GM21367 (cell line): Measurements from ENCODE around the gene SLC1A2.
A peak's percentile ranks its signal among the peaks of the same experiment; 100 is the strongest.

Source experiments
- ATAC-seq: cut with Tn5 transposase; IDR thresholded peaks from one replicate; pipeline ENCODE4 v1.9.1; 2021; ENCODE audit not compliant: unreplicated experiment

Gene SLC1A2

DNA sequence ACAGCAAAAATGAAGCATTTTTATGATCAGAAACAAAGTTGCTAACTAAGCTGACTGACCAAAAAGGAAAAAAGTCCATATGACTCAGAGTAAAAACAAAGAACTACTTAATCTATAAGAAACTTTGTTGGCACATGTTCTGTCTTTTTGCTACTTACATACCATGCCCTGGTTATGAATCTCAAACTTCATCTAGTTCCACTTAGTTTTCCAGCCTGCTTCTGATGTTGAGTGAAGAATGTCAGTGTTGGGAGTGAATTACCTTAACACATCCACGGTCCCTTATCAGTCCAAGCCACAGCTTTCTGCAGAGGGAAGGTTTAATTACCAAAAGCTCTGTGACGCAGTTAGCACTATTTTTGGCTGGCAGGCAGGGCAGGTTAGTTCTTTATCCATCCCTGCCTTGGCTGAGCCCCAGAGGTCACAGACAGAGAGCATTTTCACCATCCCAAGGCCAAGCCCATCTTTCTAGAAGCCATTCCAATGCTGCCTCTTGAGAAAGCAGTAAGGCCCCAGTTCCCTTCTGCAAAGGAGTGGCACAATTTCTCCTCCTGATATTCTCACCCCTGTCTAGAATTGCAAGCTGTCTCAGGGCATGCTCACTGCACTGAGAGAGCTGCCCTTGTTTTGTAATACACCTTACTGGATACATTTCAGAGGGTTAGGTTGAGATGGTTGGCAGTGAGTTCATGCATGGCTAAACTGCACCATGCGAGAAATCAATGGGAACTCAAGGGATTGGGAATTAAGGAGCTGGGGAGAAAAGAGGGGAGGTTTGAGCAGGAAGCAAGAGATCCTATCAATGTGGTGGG is 67.1 kb downstream of the SLC1A2 start:
- no peak for ATAC-seq

DNA sequence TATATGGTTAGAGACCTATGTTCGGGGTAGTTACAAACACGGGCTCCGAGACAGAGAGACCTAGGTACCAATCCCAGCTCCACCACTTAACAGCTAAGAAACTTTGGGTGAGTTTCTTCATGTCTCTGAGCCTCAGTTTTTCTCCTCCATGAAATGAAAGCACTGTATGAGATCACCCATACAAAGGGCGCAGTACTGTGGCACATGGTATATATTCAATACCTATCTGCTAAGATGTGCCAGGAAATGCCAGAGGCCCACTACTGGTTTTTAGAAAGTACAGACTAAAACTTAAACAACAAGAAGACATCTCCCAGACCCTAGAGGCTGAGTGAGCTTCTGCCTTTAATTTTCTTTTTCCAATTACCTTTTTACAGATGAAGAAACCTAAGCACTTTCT is 69.5 kb downstream of the SLC1A2 start:
- no peak for ATAC-seq

DNA sequence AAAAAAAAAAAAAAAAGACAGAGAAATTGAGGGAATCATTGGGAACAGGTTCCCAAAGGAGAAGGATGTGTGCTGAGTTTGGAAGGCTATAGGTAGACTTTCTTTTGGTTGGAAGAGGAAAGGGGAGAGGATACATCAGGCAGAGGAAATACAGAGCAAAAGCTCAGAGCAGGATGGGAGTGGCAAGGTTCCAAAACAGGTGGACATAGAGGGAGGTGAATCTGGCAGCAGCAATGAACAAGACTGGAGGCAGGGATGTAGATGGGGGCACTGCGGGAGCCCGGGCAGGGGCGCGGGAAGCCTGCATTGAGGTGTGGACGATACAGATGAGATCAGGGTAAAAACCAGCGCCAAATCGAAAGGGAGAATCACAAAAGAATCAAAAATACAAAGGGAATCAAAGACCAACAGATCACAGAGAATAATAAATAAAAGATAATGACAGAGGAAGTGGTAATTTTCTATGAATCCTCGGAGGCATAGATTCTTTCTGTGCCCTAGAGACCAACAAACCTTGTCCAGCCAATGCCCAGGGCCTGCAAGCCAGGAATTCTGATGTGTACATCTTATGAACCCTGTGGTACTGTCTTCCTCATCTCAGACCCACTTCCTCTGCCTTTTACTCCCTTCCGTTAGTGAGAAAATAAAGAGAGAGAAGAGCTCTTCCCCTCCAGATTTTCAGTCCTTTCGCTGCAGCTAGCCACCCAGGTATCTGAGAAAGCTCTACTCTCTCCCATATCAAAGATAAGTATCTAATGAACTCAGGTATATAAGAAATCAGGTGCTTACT is 70.3 kb downstream of the SLC1A2 start:
- no peak for ATAC-seq

DNA sequence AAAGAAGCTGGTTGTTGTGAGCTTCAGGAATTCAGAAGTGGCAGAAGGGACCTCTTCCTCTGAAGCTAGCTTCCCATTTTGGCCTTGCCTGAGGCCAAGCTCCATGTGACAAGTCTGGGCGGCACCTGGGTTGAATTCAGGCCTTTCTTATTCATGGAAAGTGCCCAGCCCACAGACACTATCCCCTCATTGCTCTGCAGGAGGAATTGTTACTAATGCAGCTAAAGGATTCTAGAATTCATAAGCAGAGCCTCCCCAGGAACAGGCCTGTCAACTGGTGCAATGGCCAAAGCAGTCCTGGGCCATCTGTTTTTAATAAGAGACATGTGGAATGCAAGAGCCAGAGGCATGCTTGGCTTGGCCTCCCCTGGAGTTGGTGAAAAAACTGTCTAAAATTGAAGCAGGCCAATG is 71.4 kb downstream of the SLC1A2 start:
- no peak for ATAC-seq

DNA sequence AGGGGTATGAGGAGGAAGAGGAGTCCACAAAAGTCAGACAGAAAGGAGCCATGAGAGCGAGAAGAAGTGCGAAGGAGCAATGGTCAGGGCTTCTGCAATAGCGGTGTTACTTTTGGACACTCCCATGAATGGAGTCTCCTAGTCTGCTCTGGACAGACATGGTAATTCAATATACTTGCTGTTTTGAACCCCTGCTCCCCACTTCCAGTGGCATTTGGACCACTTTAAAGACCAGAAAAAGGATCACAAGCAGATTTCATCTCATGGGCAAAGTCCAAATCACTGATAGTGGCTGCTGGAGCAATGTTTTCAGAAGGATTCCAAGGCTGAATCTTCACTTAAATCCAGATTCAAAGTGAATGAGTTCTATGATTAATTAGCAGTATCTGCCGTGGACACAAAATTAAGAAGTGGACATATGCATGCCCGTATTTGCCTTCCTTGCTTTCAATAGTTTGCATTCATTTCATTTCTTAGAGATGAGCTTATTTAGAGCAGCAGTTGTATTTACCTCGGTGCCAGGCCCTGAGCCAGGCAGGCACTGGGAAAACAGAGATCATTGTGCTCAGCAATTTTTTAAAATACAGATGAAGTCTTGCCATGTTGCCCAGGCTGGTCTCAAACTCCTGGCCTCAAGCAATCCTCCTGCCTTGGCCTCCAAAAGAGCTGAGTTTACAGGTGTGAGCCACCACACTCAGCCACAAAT is 72.0 kb downstream of the SLC1A2 start:
- ATAC-seq = no peak

DNA sequence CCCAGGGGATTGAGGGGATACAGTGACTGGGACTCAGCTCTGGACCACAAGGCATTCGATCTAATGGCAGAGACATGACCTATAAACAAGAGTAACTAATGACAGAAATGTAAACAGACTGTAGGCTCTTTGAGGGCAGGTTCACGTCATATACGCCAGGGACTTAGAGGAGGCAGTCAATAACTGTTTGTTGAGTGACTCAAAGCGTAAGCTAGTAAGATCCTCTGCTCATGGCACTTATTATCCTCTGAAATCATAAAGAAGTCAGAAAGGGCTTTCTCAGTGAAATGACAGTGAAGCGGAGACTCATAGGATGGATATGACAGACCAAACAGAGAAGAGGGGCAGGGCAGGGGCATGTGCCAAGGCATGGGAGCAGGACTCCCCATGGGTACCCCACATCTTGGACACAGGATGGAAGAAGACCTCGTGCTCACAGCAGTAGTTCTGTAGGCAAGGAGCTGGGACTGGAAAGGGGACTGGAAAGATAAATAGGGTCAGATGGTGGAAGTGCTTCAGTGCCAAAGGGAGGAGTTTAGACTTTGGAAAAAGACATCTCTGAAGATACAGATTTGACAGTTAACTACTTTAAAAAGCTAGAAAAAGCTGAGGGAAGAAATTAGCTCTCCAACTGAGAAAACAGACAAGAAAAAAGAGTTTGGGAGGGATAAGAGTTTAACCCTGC is 72.7 kb downstream of the SLC1A2 start:
- ATAC-seq = no peak

DNA sequence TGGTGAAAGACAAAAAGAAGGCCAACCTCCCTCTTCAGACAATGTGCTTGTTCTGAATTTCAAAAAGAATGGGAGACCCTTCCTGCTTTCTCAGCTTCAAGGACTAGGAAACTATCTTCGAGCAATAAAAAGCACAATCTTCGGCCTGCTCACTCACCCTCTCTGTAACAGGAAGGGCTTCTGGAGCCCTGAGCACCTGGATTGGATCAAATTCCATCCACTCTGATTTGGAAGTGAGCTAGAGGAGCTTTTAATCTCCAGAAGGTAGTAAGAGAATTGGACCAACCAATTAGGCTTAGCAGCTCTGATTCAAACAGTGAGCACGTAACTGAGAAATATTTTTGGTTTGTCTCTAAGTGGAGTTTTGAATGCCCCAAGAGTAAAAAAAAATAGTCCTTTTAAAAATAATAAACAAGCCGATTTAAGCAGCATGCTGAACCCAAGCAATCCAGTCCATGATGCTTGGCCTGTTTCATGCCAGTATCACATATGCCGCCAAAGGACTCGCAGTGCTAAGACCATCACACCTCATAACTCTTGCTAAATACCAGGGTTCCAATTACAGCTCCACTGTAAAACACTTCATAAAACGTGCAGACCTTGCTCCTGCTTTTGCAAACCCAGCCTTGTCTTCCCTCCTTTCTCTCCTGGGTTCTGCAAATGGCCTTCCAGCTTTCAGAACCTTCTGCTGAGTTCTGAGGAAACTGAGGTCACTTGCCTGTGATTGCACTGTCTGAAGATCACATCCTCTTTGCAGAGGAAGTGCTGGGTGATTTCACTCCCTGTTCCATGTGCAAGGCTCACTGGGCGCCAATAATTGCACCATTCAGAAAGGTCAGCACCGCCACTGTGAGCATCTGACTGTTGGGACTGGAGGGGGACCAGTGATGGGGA is 74.4 kb downstream of the SLC1A2 start:
- no peak for ATAC-seq

DNA sequence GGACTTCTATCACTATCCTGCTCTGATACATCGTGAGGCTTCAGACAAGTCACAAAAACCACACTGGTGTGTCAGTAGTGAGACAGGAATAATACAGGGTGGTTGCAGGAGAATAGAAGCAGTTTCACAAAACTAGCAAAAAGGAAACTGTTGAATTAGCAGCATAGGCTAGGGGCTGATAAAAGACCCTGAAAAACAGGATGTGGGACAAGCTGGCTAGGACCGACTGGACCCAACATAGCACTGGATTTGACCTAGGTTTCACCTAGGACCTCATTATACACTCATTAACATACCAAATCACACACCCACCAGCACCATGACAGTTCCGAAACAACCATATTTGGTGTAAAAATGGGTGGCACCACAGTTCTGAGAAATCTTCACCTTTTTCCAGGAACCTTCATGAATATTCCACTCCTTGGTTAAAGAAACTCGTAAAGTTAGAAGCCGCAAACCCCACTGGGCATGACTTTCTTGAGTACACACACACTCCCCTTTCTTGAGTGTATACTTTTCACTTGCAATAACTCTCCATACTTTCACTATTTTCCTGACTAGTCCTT is 76.2 kb downstream of the SLC1A2 start:
- peak; percentile 50 for ATAC-seq

DNA sequence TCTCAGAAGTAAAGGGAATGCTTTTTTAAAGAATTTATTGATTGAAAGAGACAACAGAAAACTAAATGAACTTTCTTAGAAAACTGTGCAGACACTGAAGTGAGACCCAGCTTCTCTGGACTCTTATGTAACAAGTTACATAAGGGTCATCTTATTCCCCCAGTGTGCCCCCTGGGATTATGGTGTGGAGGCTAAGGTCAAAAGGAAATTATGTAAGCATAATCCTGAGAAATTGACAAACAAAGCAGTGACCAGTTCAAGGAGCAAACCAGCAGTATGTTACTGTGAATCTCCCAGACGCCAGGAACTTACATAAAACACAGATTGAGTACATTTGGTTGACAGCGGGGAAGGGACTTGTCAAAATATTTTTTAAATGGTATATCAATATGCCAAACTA is 78.6 kb downstream of the SLC1A2 start:
- ATAC-seq = no peak

DNA sequence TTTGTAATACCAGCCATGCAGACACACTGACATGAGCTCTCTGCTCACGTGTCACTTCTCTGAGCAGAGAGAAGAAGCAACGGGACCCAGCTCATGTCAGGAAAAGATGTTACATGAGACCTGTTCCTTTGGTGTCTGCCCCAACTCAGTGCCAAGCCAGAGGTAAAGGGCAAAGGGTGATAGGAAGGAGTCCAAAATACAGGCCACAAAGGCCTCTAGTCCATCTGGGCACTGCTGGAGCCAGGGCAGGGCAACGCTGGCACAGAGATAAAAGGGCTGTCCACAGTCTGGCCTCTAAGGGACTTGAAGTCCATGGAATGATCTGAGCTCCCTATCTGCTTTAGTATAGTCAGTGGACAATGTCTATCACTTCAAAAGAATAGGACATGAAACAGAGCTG is 79.3 kb downstream of the SLC1A2 start:
- no peak for ATAC-seq

DNA sequence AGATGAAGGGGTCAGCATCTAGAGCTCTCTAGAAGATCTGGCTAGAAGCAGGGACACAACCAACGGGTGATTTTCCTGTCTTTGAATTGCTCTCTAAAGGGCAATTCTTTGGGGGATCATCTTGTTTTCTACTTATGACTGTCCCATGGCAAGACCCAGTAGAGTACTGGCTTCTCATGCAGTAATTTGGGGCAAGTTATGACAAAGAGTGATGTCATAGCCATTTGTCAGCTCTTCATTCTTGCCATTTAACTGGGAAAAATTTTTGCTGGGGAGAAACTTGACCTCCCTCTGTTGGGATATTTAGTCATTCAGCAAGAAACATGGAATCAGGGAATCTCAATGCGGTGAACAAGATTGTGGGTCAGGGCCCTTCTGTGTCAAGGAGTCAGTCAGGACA is 80.4 kb downstream of the SLC1A2 start:
- ATAC-seq = no peak

DNA sequence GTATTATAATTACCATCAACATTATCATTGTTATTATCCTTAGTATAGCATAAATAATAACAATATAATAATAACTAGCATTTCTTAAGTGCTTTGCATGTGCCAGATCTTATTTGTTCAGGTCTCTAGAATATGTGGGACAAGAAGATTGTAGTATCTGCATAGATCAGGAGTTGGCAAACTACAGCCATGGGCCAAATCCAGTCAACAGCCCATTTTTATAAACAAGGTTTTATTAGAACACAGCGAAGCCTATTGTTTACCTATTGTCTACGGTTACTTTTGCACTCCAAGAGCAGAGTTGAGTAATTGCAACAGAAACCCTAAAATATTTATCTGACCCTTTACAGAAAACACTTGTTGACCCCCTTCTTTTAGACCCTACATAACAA is 81.4 kb downstream of the SLC1A2 start:
- ATAC-seq = no peak

DNA sequence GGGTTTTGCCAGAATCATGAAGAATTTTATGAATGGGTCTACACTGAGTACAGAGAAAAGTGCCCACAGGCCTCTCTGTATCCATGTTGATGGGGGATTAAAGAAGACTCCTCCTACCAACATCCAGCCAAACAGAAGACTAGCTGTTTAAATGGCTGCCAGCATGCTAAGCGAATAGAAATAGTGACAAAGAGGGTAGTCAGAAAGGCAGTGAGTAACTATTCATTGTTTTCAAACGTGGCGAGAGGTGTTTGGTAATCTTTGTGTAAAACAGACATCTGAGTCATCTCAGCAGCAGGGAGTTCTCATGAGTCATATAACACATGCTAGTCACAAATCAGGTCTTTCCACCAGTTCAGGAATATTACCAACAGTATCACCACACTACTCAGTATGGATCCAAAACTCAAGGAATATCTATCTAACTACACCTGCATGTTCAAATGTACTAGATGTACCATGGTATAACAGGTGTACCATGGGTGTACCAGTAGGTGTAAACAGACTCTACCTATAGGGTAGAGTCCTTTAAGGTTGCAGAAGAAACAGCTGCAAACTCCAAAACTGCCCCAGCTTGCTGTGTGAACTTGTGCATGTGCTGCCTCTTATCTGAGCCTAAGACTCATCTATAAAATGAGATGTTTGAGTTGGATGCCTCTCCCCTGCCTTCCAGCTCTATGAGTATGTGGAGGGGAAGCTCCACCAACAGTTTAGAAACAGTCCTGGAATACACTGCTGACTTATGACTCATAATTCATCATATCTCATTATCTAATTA is 82.0 kb downstream of the SLC1A2 start:
- ATAC-seq = no peak

DNA sequence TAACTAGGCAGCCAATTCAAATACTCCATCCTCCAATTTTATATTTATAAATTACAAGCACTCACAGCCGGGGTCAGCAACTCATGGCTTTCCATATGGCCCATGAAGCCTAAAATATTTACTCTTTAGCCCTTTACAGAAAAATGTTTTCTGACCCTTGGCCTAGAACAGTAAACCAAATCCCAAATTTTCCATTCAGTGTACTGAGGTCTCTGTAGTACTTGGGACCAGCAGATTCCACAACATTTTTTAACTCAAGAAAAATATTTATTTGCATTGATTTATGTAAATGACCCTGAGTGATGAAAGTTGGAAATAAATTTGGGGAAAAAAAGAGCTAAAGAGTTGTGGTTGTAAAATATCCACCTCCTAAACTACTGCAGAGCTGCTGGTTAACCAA is 82.6 kb downstream of the SLC1A2 start:
- ATAC-seq = no peak

DNA sequence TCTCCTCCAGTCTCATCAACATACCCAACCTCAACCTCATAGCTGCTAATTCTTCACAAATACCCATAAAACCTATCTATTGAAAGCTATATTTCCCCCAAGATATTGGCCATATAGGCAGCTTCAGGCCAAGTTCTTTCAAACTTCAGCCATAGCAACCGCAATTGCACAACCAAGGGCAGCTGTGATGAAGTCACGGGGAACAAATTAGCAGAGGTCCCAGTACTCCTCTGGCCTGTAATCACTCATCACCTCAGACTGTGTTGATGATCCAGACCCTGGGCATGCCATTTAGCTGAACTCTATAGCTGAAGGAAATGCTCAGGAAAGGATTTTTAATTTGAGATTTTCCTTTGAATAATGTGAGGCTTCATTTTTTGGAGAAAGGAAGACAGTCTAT is 84.1 kb downstream of the SLC1A2 start:
- no peak for ATAC-seq

DNA sequence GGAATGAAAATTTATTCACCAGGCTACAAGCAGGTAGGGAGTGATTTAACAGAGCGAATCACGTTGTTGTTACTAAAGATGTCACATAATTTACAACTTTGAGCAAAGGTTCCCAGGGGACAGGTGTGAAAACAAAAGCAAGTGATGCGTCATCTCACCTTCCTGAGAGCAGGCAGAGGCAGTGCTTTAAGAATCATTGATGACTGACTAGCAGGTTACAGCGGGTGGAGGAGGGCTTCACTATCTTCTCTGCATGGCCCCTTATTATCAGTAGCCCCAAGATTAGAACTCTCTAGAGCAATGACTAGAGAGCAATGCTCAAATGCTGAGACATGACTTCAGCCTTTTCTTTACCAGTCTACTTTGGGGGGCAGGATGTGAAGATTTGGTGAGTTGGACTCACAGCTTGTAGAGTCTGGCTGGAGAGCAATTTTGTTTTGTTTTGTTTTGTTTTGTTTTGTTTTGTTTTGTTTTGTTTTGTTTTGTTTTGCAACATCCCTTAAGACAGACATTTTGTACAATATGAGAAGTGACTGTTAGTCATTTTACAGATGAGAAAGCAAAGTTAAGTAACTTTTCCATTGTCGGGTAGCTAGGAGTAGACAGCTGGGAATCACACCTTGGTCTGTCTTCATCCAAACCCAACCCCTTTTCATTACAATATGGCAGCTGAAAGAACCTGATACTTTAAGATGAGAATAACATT is 84.8 kb downstream of the SLC1A2 start:
- peak; percentile 60 for ATAC-seq

DNA sequence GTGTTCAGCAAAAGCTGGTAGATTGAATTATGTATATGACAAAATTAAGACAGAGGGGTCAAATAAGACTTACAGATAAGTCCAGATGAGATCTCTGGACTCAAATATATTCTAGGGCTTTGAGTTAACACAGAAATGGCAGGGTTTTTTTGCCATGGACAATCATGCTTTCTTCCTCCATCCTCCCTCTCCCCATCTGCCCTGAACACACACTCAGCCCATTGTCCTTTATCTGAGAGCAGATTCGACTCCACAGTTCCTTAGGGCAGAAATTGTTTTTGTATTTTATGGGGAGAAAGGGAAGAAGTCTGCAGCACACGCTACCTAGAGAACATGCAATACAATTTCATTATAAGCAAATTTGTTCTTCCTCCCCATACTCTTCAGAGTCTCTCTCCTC is 86.8 kb downstream of the SLC1A2 start:
- no peak for ATAC-seq

DNA sequence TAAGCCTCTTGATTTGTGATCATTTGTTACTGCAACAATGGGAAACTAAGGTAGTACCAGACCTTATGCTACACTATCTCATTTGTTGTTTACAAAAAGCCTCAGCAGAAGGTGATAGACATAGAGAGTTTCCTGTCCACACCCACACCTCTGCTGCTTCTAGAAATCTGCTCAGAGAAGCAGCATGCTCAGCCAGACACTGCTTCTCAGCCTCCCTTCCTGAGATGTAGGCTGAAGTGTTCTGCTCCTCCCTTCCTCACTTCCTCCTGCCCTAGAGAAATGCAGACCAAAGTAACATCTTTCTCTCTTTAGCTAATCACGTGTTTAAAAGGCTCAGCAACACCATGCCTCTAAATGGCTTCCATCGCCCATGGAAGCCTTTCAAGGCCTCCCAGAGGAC is 88.4 kb downstream of the SLC1A2 start:
- no peak for ATAC-seq
